Adrenal gland (tissue), 5 donors: ENCODE data around the gene E2F7.

ENCODE experiments used
- POLR2A ChIP-seq, 2 donors: fragments of 450-650 bp; IDR thresholded peaks; one replicate each; pipeline ENCODE4 v1.6.1; 2017; ENCODE audit warnings: antibody characterized with exemption in 2 of 2, mild to moderate bottlenecking in 2 of 2, moderate library complexity in 1 of 2
- TF ChIP-seq, protein P1 (sequence below), 6 experiments: fragments of 450-650 bp in 4 of 6; fragments of 200-600 bp in 2 of 6; sonication (generic) in 1 of 6; IDR thresholded peaks; 1 replicate in 5 of 6; 2 replicates in 1 of 6; pipeline versions ENCODE4 v1.5.1 to v1.8.0; 2016 to 2021; ENCODE audit warnings: antibody characterized with exemption in 6 of 6, mild to moderate bottlenecking in 2 of 6, moderate library complexity in 1 of 6
- donor health status: DM: no; HTN: no; CAD: no.

GRCh38 chr12:77062846-77063461, 2.4 kb downstream of the E2F7 start:
- no peak for TF ChIP-seq POLR2A (IDR thresholded peaks at IDR 0.05)
- TF ChIP-seq, protein P1, sequence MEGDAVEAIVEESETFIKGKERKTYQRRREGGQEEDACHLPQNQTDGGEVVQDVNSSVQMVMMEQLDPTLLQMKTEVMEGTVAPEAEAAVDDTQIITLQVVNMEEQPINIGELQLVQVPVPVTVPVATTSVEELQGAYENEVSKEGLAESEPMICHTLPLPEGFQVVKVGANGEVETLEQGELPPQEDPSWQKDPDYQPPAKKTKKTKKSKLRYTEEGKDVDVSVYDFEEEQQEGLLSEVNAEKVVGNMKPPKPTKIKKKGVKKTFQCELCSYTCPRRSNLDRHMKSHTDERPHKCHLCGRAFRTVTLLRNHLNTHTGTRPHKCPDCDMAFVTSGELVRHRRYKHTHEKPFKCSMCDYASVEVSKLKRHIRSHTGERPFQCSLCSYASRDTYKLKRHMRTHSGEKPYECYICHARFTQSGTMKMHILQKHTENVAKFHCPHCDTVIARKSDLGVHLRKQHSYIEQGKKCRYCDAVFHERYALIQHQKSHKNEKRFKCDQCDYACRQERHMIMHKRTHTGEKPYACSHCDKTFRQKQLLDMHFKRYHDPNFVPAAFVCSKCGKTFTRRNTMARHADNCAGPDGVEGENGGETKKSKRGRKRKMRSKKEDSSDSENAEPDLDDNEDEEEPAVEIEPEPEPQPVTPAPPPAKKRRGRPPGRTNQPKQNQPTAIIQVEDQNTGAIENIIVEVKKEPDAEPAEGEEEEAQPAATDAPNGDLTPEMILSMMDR (IDR thresholded peaks at IDR 0.05) = no peak
